ENCODE results near the gene DDR1.

GRCh38 chr6:30883685-30884520, at the start of gene DDR1:
- no peak for TF ChIP-seq CTCF (IDR thresholded peaks at IDR 0.05; ENCODE audit: low read depth, low read length)
- no peak for TF ChIP-seq POLR2A (IDR thresholded peaks at IDR 0.05; ENCODE audit: extremely low read depth, insufficient read length)
- no peak for TF ChIP-seq MYC (IDR thresholded peaks at IDR 0.05; ENCODE audit: low read depth, low read length)

Measured in NB4 (cell line).